RWPE1 (cell line): ENCODE data around the gene ADK.

Experiments used
- CTCF ChIA-PET: fragments of 350-600 bp; sonication (Branson Sonifier 250); formaldehyde crosslinking; extraction: SDS; loops from one replicate; lab custom pipeline; 2021; lab: Yijun Ruan, JAX
- POLR2A ChIA-PET: fragments of 400-600 bp; formaldehyde crosslinking; extraction: SDS; loops from one replicate; lab custom pipeline; 2020; ENCODE audit warnings: antibody characterized with exemption; ENCODE audit not compliant: low non-redundant PET; lab: Yijun Ruan, JAX
- DNase-seq: peaks from one replicate; pipeline ENCODE4 v3.0.0; 2012; ENCODE audit warnings: low spot score
- H3K27ac ChIP-seq: fragments of 450-650 bp; 2 replicates; pipeline ENCODE4 v1.5.1; 2017
- TF ChIP-seq, protein P1 (sequence below): fragments of 450-650 bp; conservative IDR thresholded peaks from 2 replicates; pipeline ENCODE4 v1.5.1; 2017; ENCODE audit warnings: low read depth, mild to moderate bottlenecking

ADK gene

GRCh38 chr10:74382663-74383062 is 231.6 kb downstream of the ADK start:
- ChIA-PET CTCF (interaction anchor here (0.7 kb wide), 2 partner anchors 75 to 503 kb away, joined by 4 read pairs; no protein-coding TSS in a partner anchor), POLR2A (no interaction called here)
- no peak overlapping the region for H3K27ac ChIP-seq
- TF ChIP-seq, protein P1, sequence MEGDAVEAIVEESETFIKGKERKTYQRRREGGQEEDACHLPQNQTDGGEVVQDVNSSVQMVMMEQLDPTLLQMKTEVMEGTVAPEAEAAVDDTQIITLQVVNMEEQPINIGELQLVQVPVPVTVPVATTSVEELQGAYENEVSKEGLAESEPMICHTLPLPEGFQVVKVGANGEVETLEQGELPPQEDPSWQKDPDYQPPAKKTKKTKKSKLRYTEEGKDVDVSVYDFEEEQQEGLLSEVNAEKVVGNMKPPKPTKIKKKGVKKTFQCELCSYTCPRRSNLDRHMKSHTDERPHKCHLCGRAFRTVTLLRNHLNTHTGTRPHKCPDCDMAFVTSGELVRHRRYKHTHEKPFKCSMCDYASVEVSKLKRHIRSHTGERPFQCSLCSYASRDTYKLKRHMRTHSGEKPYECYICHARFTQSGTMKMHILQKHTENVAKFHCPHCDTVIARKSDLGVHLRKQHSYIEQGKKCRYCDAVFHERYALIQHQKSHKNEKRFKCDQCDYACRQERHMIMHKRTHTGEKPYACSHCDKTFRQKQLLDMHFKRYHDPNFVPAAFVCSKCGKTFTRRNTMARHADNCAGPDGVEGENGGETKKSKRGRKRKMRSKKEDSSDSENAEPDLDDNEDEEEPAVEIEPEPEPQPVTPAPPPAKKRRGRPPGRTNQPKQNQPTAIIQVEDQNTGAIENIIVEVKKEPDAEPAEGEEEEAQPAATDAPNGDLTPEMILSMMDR: no peak
- no peak for DNase-seq

DNA sequence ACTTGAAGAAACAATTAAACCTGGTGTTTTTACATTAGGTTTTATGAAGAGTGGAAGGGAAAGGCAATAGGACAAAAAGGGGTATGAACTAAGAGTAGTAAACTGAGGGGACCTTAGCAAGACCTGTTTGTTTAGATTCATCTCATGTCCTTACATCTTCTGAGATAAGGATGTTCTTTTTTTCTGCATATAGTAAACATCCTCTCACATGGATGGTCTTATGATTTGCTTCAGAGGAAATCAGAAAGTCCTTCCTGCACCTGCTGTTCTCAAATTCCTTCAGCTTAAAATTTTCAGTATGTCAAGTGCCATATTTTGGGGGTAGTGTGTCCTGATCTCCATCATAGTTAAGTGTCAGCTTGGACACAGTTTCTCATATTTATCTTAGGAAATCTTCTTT is 232.6 kb downstream of the ADK start:
- no peak for DNase-seq
- TF ChIP-seq, protein P1: no peak
- ChIA-PET CTCF (interaction anchor here (0.5 kb wide), 1 partner anchor 25 kb away, joined by 3 read pairs; no protein-coding TSS in a partner anchor), POLR2A (no interaction called here)
- H3K27ac ChIP-seq: no peak overlapping the region

DNA sequence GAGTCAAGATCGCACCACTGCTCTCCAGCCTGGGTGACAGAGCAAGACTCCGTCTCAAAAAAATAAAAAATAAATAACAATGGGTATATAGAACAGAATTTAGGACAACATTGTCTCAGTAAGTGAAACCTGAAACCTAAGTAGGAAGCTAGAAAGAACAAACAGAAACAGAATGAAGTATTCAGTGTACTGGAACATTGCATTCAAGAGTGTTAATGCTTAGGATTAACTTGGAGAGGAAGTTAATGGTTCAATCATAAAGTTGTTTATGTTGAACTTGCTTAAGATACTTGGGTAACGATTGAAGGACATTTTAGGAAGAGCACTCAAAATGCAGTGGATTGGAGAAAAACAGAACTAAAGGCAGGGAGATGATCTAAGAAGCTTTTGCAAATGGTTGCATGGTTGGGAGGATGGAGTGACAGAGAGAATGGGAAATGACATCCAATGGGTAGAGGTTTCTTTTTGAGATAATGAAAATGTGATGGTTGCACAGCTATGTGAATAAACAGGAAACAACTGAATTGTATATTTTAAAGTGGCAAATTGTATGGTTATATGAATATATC is 233.7 kb downstream of the ADK start:
- CTCF ChIA-PET: interaction anchor here (0.7 kb wide), 1 partner anchor 118 kb away, joined by 3 read pairs; no protein-coding TSS in a partner anchor
- H3K27ac ChIP-seq: no peak overlapping the region
- DNase-seq: no peak
- TF ChIP-seq, protein P1: no peak
- POLR2A ChIA-PET: no interaction called here

- H3K27ac ChIP-seq: no peak overlapping the region
- no peak for DNase-seq
- CTCF ChIA-PET: no interaction called here
- TF ChIP-seq, protein P1: no peak
- POLR2A ChIA-PET: no interaction called here
Observed at GRCh38 chr10:74388801-74389200, 237.8 kb downstream of the ADK start.

GRCh38 chr10:74391786-74392185 is 240.8 kb downstream of the ADK start:
- no peak for DNase-seq
- TF ChIP-seq, protein P1: no peak
- H3K27ac ChIP-seq: no peak overlapping the region
- CTCF ChIA-PET: no interaction called here
- POLR2A ChIA-PET: no interaction called here

DNA sequence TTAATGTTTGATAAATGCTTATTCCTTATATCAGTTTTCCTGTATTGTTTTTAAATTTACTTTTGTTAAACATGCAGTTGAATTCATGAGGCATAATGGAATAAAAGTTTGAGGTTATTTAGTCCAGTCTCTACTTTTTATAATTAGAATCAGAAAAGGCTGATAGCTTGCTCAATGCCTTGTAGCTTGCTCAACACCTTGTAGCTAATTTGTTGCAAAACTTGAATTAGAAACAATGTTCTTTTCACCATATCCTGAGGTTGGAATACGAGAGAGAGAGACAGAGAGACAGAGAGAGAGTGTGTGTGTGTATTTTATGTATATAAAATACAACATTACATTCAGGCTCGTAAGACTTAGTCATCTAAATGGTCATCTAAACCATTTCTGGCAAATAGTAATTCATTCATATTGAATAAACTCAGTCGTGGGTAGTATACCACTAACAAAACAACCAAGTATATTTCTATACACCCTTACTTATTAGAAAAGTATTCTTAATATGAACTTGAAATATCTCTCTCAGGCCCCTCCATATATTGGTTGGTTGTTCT is 243.5 kb downstream of the ADK start:
- TF ChIP-seq, protein P1: no peak
- POLR2A ChIA-PET: no interaction called here
- CTCF ChIA-PET: no interaction called here
- no peak for DNase-seq
- no peak overlapping the region for H3K27ac ChIP-seq
